ENCODE measurements around the gene BRCA1.

DNA sequence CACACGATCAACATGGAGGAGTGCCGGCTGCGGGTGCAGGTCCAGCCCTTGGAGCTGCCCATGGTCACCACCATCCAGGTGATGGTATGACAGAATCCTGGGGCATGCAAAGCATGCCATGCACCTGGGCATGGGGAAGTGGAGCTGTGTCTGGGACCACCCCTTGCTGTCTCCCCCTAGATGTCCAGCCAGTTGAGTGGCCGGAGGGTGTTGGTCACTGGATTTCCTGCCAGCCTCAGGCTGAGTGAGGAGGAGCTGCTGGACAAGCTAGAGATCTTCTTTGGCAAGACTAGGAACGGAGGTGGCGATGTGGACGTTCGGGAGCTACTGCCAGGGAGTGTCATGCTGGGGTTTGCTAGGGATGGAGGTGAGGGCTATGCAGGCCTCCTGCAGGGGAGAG, 111.9 kb downstream of the BRCA1 start:
- no peak; the same call in 1 of the 2 replicates for TF ChIP-seq POLR2A (IDR thresholded peaks at IDR 0.05; ENCODE audit: low read length)
- TF ChIP-seq JUNB (IDR thresholded peaks at IDR 0.05) = no peak
- TF ChIP-seq, protein P1, sequence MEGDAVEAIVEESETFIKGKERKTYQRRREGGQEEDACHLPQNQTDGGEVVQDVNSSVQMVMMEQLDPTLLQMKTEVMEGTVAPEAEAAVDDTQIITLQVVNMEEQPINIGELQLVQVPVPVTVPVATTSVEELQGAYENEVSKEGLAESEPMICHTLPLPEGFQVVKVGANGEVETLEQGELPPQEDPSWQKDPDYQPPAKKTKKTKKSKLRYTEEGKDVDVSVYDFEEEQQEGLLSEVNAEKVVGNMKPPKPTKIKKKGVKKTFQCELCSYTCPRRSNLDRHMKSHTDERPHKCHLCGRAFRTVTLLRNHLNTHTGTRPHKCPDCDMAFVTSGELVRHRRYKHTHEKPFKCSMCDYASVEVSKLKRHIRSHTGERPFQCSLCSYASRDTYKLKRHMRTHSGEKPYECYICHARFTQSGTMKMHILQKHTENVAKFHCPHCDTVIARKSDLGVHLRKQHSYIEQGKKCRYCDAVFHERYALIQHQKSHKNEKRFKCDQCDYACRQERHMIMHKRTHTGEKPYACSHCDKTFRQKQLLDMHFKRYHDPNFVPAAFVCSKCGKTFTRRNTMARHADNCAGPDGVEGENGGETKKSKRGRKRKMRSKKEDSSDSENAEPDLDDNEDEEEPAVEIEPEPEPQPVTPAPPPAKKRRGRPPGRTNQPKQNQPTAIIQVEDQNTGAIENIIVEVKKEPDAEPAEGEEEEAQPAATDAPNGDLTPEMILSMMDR (IDR thresholded peaks at IDR 0.05) = no peak
- no peak for TF ChIP-seq CEBPB (IDR thresholded peaks at IDR 0.05)
- no peak for TF ChIP-seq PHF8 (IDR thresholded peaks at IDR 0.05; ENCODE audit: borderline replicate concordance, low read depth)
- TF ChIP-seq ZNF302 (CRISPR knock-in tag; IDR thresholded peaks at IDR 0.05) = no peak
- TF ChIP-seq, protein P2, sequence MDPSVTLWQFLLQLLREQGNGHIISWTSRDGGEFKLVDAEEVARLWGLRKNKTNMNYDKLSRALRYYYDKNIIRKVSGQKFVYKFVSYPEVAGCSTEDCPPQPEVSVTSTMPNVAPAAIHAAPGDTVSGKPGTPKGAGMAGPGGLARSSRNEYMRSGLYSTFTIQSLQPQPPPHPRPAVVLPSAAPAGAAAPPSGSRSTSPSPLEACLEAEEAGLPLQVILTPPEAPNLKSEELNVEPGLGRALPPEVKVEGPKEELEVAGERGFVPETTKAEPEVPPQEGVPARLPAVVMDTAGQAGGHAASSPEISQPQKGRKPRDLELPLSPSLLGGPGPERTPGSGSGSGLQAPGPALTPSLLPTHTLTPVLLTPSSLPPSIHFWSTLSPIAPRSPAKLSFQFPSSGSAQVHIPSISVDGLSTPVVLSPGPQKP (IDR thresholded peaks at IDR 0.05; ENCODE audit: low read depth, low read length) = no peak
- TF ChIP-seq MAZ (IDR thresholded peaks at IDR 0.05; ENCODE audit: borderline replicate concordance, low read depth, low read length) = no peak
- no peak for TF ChIP-seq CHD2 (IDR thresholded peaks at IDR 0.05; ENCODE audit: low read length, partially characterized antibody)
- no peak for TF ChIP-seq RFX5 (IDR thresholded peaks at IDR 0.05)
